CD14-positive monocyte (primary cell): ENCODE data around the gene CSRNP3. TPM values are rescaled to one million over a fixed set of nuclear protein-coding genes. Genes with fewer than 3 reads are reported as not detected.

Experiments used
- DNase-seq, 3 donors: peaks; one replicate each; pipeline ENCODE4 v3.0.0-alpha.2; 2011 to 2022
- H2AFZ ChIP-seq: 2 replicates; pipeline ENCODE4 v1.6.0; 2012; ENCODE audit warnings: mild to moderate bottlenecking, low read depth, low read length, inconsistent platforms; ENCODE audit not compliant: insufficient read depth, poor library complexity, severe bottlenecking
- H3K27ac ChIP-seq, 2 donors: 1 replicate in 1 of 2; 2 replicates in 1 of 2; pipeline ENCODE4 v1.5.1; 2012 to 2013; ENCODE audit warnings: low read length in 2 of 2, control low read depth in 1 of 2, inconsistent platforms in 1 of 2, low read depth in 1 of 2, mild to moderate bottlenecking in 1 of 2
- H3K27me3 ChIP-seq, 2 donors: one replicate each; pipeline versions ENCODE4 v1.6.0 to v1.6.1; 2011 to 2013; ENCODE audit warnings: low read length in 2 of 2; ENCODE audit not compliant: control insufficient read depth in 2 of 2, insufficient read depth in 2 of 2
- H3K36me3 ChIP-seq, 2 donors: replicated peaks in 1 of 2; 1 replicate in 1 of 2; 2 replicates in 1 of 2; pipeline versions ENCODE4 v1.5.1 to v1.6.1; 2012 to 2013; ENCODE audit warnings: low read length in 2 of 2, control low read depth in 1 of 2, inconsistent platforms in 1 of 2, mild to moderate bottlenecking in 1 of 2; ENCODE audit not compliant: insufficient read depth in 2 of 2, control insufficient read depth in 1 of 2
- H3K4me1 ChIP-seq, 2 donors: 1 replicate in 1 of 2; 2 replicates in 1 of 2; pipeline versions ENCODE4 v1.5.1 to v1.6.1; 2012 to 2013; ENCODE audit warnings: low read length in 2 of 2, control low read depth in 1 of 2, inconsistent platforms in 1 of 2, mild to moderate bottlenecking in 1 of 2, moderate library complexity in 1 of 2; ENCODE audit not compliant: insufficient read depth in 2 of 2, control insufficient read depth in 1 of 2
- H3K4me2 ChIP-seq: replicated peaks from 2 replicates; pipeline ENCODE3; 2012; ENCODE audit warnings: low read length, moderate library complexity, mild to moderate bottlenecking; ENCODE audit not compliant: poor library complexity, severe bottlenecking; ENCODE audit errors: extremely low read depth
- H3K4me3 ChIP-seq, 3 experiments: fragments of 200-600 bp in 1 of 3; sonication (generic) in 1 of 3; replicated peaks in 1 of 3; 1 replicate in 2 of 3; 2 replicates in 1 of 3; pipeline ENCODE4 v1.5.1; 2011 to 2013; ENCODE audit warnings: low read length in 3 of 3, mild to moderate bottlenecking in 3 of 3, control low read depth in 2 of 3, low read depth in 2 of 3, inconsistent platforms in 1 of 3, moderate library complexity in 1 of 3
- H3K79me2 ChIP-seq: 2 replicates; pipeline ENCODE4 v1.6.0; 2012; ENCODE audit warnings: mild to moderate bottlenecking, control low read depth, inconsistent platforms, low read length, moderate library complexity; ENCODE audit not compliant: insufficient read depth
- H3K9ac ChIP-seq: 2 replicates; pipeline ENCODE4 v1.6.0; 2017; ENCODE audit warnings: low read length, mild to moderate bottlenecking; ENCODE audit not compliant: insufficient read depth, poor library complexity, severe bottlenecking
- H3K9me3 ChIP-seq, 2 donors: replicated peaks in 1 of 2; 1 replicate in 1 of 2; 2 replicates in 1 of 2; pipeline versions ENCODE4 v1.5.1 to v1.6.1; 2012 to 2013; ENCODE audit warnings: low read length in 2 of 2, control low read depth in 1 of 2; ENCODE audit not compliant: control insufficient read depth in 1 of 2, insufficient read depth in 1 of 2
- H4K20me1 ChIP-seq: 2 replicates; pipeline ENCODE4 v1.6.0; 2012; ENCODE audit warnings: mild to moderate bottlenecking, low read length, control low read depth, moderate library complexity; ENCODE audit not compliant: insufficient read depth
- H3K27ac Mint-ChIP-seq, 7 donors: one replicate each; pipeline ENCODE4 v1.8.0; 2020; ENCODE audit warnings: mild to moderate bottlenecking in 7 of 7, mixed read lengths in 7 of 7, moderate library complexity in 6 of 7, inconsistent platforms in 2 of 7
- H3K27me3 Mint-ChIP-seq, 3 donors: one replicate each; pipeline ENCODE4 v1.8.0; 2021 to 2022; ENCODE audit warnings: low read depth in 3 of 3, mild to moderate bottlenecking in 3 of 3, mixed read lengths in 3 of 3, moderate library complexity in 3 of 3, inconsistent platforms in 1 of 3
- H3K36me3 Mint-ChIP-seq, 2 donors: one replicate each; pipeline ENCODE4 v1.8.0; 2020; ENCODE audit warnings: mixed read lengths in 2 of 2, inconsistent platforms in 1 of 2, mild to moderate bottlenecking in 1 of 2
- H3K4me1 Mint-ChIP-seq: one replicate; pipeline ENCODE4 v1.8.0; 2020; ENCODE audit warnings: mild to moderate bottlenecking, mixed read lengths
- H3K4me3 Mint-ChIP-seq, 2 donors: one replicate each; pipeline ENCODE4 v1.8.0; 2020; ENCODE audit warnings: mild to moderate bottlenecking in 2 of 2, mixed read lengths in 2 of 2, moderate library complexity in 1 of 2
- H3K9me3 Mint-ChIP-seq, 7 donors: one replicate each; pipeline ENCODE4 v1.8.0; 2020 to 2022; ENCODE audit warnings: mixed read lengths in 7 of 7, mild to moderate bottlenecking in 6 of 7, moderate library complexity in 6 of 7, inconsistent platforms in 2 of 7
- WGBS: methylation state at CpG from one replicate; pipeline ENCODE4 v1.1.5; 2013; ENCODE audit warnings: missing lambda C conversion rate; ENCODE audit not compliant: insufficient coverage; 5-methylcytosine and 5-hydroxymethylcytosine counted together
- intact Hi-C, 2 donors: fragments of 100-400 bp; cut with micrococcal nuclease; formaldehyde crosslinking; loops; one replicate each; pipeline versions ENCODE4 v1.15.0 to v1.15.1; 2023
- polyA plus RNA-seq, 3 donors: library from polyadenylated mRNA; depleted of rRNA in 1 of 3; unstranded in 2 of 3; stranded (reverse) in 1 of 3; fragments of 300-500 nt in 2 of 3; fragments of >200 nt in 1 of 3; fragmentation: Illumina TruSeq in 2 of 3; gene quantifications; 1 replicate in 2 of 3; 2 replicates in 1 of 3; pipeline ENCODE4 v1.2.3, GENCODE V29; 2012 to 2021
- TF ChIP-seq, protein P1 (sequence below): fragments of 200-600 bp; IDR thresholded peaks from one replicate; pipeline ENCODE4 v1.8.0; 2022; ENCODE audit warnings: antibody characterized with exemption, mild to moderate bottlenecking

Gene CSRNP3
- polyA plus RNA-seq, 3 donors = not detected

DNA sequence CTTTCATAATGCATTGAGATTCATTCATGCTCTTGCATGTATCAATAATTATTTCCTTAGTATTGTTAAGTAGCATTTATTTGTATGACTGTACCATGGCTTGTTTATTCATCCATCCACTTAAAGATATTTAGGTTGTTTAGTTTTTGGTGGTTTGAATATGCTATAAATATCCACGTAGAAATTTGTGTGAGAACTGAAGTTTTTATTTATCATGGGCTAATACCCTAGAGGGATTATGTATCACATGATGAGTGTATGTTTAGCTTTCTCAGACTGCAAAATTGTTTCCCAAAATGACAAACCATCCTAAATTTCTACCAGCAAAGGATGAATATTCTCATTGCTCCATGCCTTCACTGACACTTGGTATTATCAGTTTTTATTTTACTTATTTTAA is 55.2 kb downstream of the CSRNP3 start:
- no peaks in the 10 kb centered on the region for H3K4me1 Mint-ChIP-seq
- intact Hi-C loops = no loop called here
- TF ChIP-seq, protein P1, sequence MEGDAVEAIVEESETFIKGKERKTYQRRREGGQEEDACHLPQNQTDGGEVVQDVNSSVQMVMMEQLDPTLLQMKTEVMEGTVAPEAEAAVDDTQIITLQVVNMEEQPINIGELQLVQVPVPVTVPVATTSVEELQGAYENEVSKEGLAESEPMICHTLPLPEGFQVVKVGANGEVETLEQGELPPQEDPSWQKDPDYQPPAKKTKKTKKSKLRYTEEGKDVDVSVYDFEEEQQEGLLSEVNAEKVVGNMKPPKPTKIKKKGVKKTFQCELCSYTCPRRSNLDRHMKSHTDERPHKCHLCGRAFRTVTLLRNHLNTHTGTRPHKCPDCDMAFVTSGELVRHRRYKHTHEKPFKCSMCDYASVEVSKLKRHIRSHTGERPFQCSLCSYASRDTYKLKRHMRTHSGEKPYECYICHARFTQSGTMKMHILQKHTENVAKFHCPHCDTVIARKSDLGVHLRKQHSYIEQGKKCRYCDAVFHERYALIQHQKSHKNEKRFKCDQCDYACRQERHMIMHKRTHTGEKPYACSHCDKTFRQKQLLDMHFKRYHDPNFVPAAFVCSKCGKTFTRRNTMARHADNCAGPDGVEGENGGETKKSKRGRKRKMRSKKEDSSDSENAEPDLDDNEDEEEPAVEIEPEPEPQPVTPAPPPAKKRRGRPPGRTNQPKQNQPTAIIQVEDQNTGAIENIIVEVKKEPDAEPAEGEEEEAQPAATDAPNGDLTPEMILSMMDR = no peak
- H3K9me3 Mint-ChIP-seq = peaks cover 0 to 2% (median 0%) of the 10 kb centered on the region in 7 donors
- no peaks in the 10 kb centered on the region for H3K79me2 ChIP-seq
- no peaks in the 10 kb centered on the region for H4K20me1 ChIP-seq
- H3K4me1 ChIP-seq = no peaks in the 10 kb centered on the region
- H3K4me3 Mint-ChIP-seq = no peak overlapping the region
- H3K27ac ChIP-seq = no peak overlapping the region
- H3K27me3 ChIP-seq = no peaks in the 10 kb centered on the region
- no peak for DNase-seq
- no peaks in the 10 kb centered on the region for H3K9me3 ChIP-seq
- H3K27ac Mint-ChIP-seq = no peak overlapping the region
- peaks cover 0 to 3% (median 0%) of the 10 kb centered on the region in 3 donors for H3K27me3 Mint-ChIP-seq
- H3K36me3 ChIP-seq = no peaks in the 10 kb centered on the region
- no peaks in the 10 kb centered on the region for H3K36me3 Mint-ChIP-seq
- H3K9ac ChIP-seq = no peak overlapping the region
- WGBS = no CpG with 5 or more reads among the region's 1 CpG
- no peak overlapping the region for H3K4me2 ChIP-seq
- no peak overlapping the region for H3K4me3 ChIP-seq
- no peak overlapping the region for H2AFZ ChIP-seq

DNA sequence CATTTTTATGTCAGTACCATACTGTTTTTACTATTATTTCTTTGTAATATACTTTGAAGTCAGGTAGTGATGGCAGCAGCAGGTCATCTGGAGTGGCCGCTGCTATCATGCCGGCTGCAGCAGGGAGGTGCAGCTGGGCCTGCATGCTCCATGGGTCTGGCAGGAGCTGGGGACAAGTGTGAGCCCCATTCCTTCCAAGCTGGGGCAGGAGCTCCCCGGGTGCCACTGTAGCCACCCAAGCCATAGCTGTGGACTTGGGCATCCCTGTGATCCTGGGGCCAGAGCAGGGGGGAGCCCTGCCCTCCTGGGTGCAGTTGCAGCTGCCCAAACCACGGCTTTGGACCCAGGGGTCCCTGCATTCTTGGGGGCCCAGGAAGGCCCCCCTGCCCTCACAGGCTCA is 59.2 kb downstream of the CSRNP3 start:
- Histone ChIP-seq H2AFZ (no peak overlapping the region), H3K4me1 (no peaks in the 10 kb centered on the region), H3K27ac (no peak overlapping the region), H4K20me1 (no peaks in the 10 kb centered on the region), H3K27me3 (no peaks in the 10 kb centered on the region), H3K9me3 (no peaks in the 10 kb centered on the region), H3K4me2 (no peak overlapping the region), H3K79me2 (no peaks in the 10 kb centered on the region), H3K9ac (no peak overlapping the region), H3K4me3 (no peak overlapping the region), H3K36me3 (no peaks in the 10 kb centered on the region)
- no peaks in the 10 kb centered on the region for H3K4me1 Mint-ChIP-seq
- H3K9me3 Mint-ChIP-seq = peaks cover 0 to 6% (median 0%) of the 10 kb centered on the region in 7 donors
- H3K36me3 Mint-ChIP-seq = no peaks in the 10 kb centered on the region
- TF ChIP-seq, protein P1 = no peak
- intact Hi-C loops = no loop called here
- H3K4me3 Mint-ChIP-seq = no peak overlapping the region
- DNase-seq = no peak
- H3K27ac Mint-ChIP-seq = no peak overlapping the region
- no peaks in the 10 kb centered on the region for H3K27me3 Mint-ChIP-seq
- WGBS = 95% methylated on average over 4 of the region's 4 CpGs
